Loucy (cell line): ENCODE measurements around the gene TK1.

ENCODE experiments used
- H2AFZ ChIP-seq: fragments of 200-600 bp; sonication (generic); 2 replicates; pipeline ENCODE4 v1.6.0; 2016; ENCODE audit warnings: antibody characterized with exemption, mild to moderate bottlenecking, low read length, moderate library complexity
- H3F3A ChIP-seq: fragments of 200-600 bp; 2 replicates; pipeline ENCODE4 v1.6.0; 2016; ENCODE audit warnings: antibody characterized with exemption, low read depth, mild to moderate bottlenecking
- H3K27me3 ChIP-seq: fragments of 200-600 bp; sonication (generic); 2 replicates; pipeline ENCODE4 v1.6.1; 2014; ENCODE audit warnings: low read length, mild to moderate bottlenecking; ENCODE audit not compliant: insufficient read depth, poor library complexity, severe bottlenecking
- H3K36me3 ChIP-seq: fragments of 200-600 bp; sonication (generic); 2 replicates; pipeline ENCODE4 v1.6.1; 2016; ENCODE audit warnings: low read length; ENCODE audit not compliant: insufficient read depth
- H3K4me1 ChIP-seq: fragments of 200-600 bp; sonication (generic); 2 replicates; pipeline ENCODE4 v1.5.1; 2014; ENCODE audit warnings: low read length, mild to moderate bottlenecking; ENCODE audit not compliant: insufficient read depth, poor library complexity, severe bottlenecking
- H3K4me2 ChIP-seq: fragments of 200-600 bp; sonication (generic); 2 replicates; pipeline ENCODE4 v1.6.0; 2014; ENCODE audit warnings: antibody characterized with exemption, low read length, low read depth, mild to moderate bottlenecking; ENCODE audit not compliant: poor library complexity, severe bottlenecking
- H3K4me3 ChIP-seq: fragments of 200-600 bp; sonication (generic); 2 replicates; pipeline ENCODE4 v1.5.1; 2014; ENCODE audit warnings: low read length, mild to moderate bottlenecking, mixed read lengths; ENCODE audit not compliant: poor library complexity, severe bottlenecking
- H3K79me2 ChIP-seq: fragments of 200-600 bp; sonication (generic); 2 replicates; pipeline ENCODE4 v1.6.1; 2014; ENCODE audit warnings: low read length; ENCODE audit not compliant: insufficient read depth
- H3K9ac ChIP-seq: fragments of 200-600 bp; sonication (generic); 2 replicates; pipeline ENCODE4 v1.6.0; 2014; ENCODE audit warnings: mild to moderate bottlenecking, low read depth, low read length, moderate library complexity; ENCODE audit not compliant: poor library complexity, severe bottlenecking
- H3K9me2 ChIP-seq: fragments of 200-600 bp; sonication (generic); replicated peaks from 2 replicates; pipeline ENCODE4 v1.6.1; 2016; ENCODE audit warnings: low read depth, low read length, mixed read lengths
- H3K9me3 ChIP-seq: fragments of 200-600 bp; sonication (generic); 2 replicates; pipeline ENCODE4 v1.6.1; 2014; ENCODE audit warnings: mild to moderate bottlenecking, antibody characterized with exemption, low read length, low read depth; ENCODE audit not compliant: insufficient read depth
- H4K20me1 ChIP-seq: fragments of 200-600 bp; sonication (generic); 2 replicates; pipeline ENCODE4 v1.6.0; 2014; ENCODE audit warnings: antibody characterized with exemption, low read length, mild to moderate bottlenecking; ENCODE audit not compliant: insufficient read depth, poor library complexity, severe bottlenecking
- EZH2phosphoT487 ChIP-seq: fragments of 200-600 bp; IDR thresholded peaks from 2 replicates; pipeline ENCODE4 v1.6.1; 2018; ENCODE audit warnings: antibody characterized with exemption, mild to moderate bottlenecking, moderate library complexity, borderline replicate concordance
- TF ChIP-seq, protein P1 (sequence below): fragments of 200-600 bp; sonication (generic); conservative IDR thresholded peaks from 2 replicates; pipeline ENCODE4 v1.5.1; 2014; ENCODE audit warnings: mild to moderate bottlenecking, antibody characterized with exemption, low read length

The TK1 gene

DNA sequence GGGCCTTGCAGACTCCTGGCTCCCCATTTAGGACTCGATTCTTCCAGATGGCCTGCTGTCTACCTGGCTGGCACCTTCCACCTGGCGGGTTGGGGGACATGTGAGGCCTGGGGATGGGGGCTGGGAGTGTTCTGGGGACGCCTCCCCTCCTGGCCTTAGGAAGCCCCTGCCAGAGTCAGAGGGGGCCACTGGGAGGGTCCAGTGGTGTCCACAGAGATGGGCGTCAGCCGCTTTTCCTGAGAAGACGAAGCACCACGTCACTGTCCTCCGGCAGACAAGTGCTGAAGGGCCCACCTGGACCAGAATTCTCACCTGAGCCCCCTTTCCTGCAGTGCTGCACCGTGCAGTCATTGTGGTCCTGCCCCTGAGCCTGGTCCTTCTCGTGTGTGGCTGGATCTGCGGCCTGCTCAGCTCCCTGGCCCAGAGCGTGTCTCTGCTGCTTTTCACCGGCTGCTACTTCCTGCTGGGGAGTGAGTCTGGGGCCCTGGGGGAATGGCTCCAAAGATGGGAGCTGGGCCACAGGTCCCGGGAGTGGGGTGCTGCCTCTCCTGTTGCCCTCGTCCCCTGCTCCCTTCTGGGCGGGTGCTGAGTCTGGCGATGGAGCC lies 47.5 kb upstream of the TK1 start:
- H2AFZ ChIP-seq, result no peak overlapping the region
- H3K27me3 ChIP-seq, result no peaks in the 10 kb centered on the region
- H3K9me3 ChIP-seq, result no peaks in the 10 kb centered on the region
- no peak for TF ChIP-seq EZH2phosphoT487
- TF ChIP-seq, protein P1, sequence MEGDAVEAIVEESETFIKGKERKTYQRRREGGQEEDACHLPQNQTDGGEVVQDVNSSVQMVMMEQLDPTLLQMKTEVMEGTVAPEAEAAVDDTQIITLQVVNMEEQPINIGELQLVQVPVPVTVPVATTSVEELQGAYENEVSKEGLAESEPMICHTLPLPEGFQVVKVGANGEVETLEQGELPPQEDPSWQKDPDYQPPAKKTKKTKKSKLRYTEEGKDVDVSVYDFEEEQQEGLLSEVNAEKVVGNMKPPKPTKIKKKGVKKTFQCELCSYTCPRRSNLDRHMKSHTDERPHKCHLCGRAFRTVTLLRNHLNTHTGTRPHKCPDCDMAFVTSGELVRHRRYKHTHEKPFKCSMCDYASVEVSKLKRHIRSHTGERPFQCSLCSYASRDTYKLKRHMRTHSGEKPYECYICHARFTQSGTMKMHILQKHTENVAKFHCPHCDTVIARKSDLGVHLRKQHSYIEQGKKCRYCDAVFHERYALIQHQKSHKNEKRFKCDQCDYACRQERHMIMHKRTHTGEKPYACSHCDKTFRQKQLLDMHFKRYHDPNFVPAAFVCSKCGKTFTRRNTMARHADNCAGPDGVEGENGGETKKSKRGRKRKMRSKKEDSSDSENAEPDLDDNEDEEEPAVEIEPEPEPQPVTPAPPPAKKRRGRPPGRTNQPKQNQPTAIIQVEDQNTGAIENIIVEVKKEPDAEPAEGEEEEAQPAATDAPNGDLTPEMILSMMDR, result no peak
- no peak overlapping the region for H3K4me2 ChIP-seq
- no peaks in the 10 kb centered on the region for H3K9me2 ChIP-seq
- H3K9ac ChIP-seq, result no peak overlapping the region
- H4K20me1 ChIP-seq, result no peaks in the 10 kb centered on the region
- no peaks in the 10 kb centered on the region for H3F3A ChIP-seq
- H3K79me2 ChIP-seq, result no peaks in the 10 kb centered on the region
- no peaks in the 10 kb centered on the region for H3K36me3 ChIP-seq
- H3K4me1 ChIP-seq, result no peaks in the 10 kb centered on the region
- H3K4me3 ChIP-seq, result no peak overlapping the region

DNA sequence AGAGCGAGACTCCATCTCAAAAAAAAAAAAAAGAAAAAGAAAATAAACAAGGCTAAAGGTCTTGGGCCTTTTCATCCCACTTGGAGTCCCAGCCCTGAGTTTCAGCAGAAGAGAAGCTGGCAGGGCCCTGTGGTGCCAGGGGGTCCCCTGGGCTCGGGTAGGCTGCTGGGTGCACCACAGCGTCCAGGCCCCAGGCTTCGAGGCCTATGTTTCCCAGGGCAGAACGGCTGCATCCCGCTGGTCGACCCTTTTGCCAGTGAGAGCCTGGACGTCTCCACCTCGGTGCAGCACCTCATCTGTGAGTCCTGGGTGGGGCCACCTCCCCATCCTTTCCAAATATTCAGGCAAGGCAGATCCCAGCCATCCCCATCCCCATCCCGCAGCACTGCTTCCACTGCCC lies 46.8 kb upstream of the TK1 start:
- no peaks in the 10 kb centered on the region for H3K79me2 ChIP-seq
- H3F3A ChIP-seq, result no peaks in the 10 kb centered on the region
- H3K4me3 ChIP-seq, result no peak overlapping the region
- H3K9ac ChIP-seq, result no peak overlapping the region
- no peaks in the 10 kb centered on the region for H3K36me3 ChIP-seq
- no peak for TF ChIP-seq EZH2phosphoT487
- TF ChIP-seq, protein P1, result no peak
- no peaks in the 10 kb centered on the region for H4K20me1 ChIP-seq
- no peak overlapping the region for H3K4me2 ChIP-seq
- H3K4me1 ChIP-seq, result no peaks in the 10 kb centered on the region
- H3K9me3 ChIP-seq, result no peaks in the 10 kb centered on the region
- H2AFZ ChIP-seq, result no peak overlapping the region
- H3K27me3 ChIP-seq, result no peaks in the 10 kb centered on the region
- H3K9me2 ChIP-seq, result no peaks in the 10 kb centered on the region

DNA sequence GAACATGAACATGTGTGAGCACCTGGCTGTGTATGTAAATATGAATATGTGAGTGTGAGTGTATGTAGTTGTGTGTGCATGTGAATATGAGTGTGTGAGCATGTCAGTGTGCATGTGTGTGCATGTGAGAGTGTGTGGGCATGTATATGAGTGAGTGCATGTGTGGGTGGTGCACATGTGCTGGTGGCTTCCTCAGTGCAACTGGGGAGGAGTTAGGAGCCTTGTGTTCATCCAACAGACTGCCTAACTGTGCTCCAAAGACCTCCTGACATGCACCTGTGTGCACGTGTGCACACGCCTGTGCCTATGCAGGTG lies 46.0 kb upstream of the TK1 start:
- Histone ChIP-seq H4K20me1 (no peaks in the 10 kb centered on the region), H3K4me1 (no peaks in the 10 kb centered on the region), H3K9me2 (no peaks in the 10 kb centered on the region), H3K79me2 (no peaks in the 10 kb centered on the region), H3K4me3 (no peak overlapping the region), H3K9ac (no peak overlapping the region), H3K4me2 (no peak overlapping the region), H2AFZ (no peak overlapping the region), H3K27me3 (no peaks in the 10 kb centered on the region), H3K36me3 (no peaks in the 10 kb centered on the region), H3F3A (no peaks in the 10 kb centered on the region), H3K9me3 (no peaks in the 10 kb centered on the region)
- TF ChIP-seq, protein P1, result no peak
- TF ChIP-seq EZH2phosphoT487, result no peak
